SK-N-SH (cell line): ENCODE results near the gene TDRD10. TPM values are rescaled to one million over a fixed set of nuclear protein-coding genes. Genes with fewer than 3 reads are reported as not detected.

Source experiments
- CTCF ChIA-PET: fragments of 300-600, 350-600 bp; formaldehyde crosslinking; extraction: SDS; loops from one replicate; lab custom pipeline; 2021; lab: Yijun Ruan, JAX
- POLR2A ChIA-PET: fragments of 350-600 bp; sonication (Branson Sonifier 250); formaldehyde crosslinking; extraction: SDS; loops from one replicate; lab custom pipeline; 2020; ENCODE audit warnings: antibody characterized with exemption, inconsistent platforms; lab: Yijun Ruan, JAX
- DNase-seq: peaks from one replicate; pipeline ENCODE4 v3.0.0; 2012
- H2AFZ ChIP-seq: fragments of 200-600 bp; sonication (generic); 2 replicates; pipeline ENCODE4 v1.8.1; 2016; ENCODE audit warnings: antibody characterized with exemption, mild to moderate bottlenecking, low read depth
- H3F3A ChIP-seq: fragments of 200-600 bp; sonication (generic); replicated peaks from 2 replicates; pipeline ENCODE3; 2016; ENCODE audit warnings: antibody characterized with exemption, mild to moderate bottlenecking; ENCODE audit not compliant: insufficient read depth
- H3K27ac ChIP-seq, 2 experiments: fragments of 200-500 bp in 1 of 2; fragments of 200-600 bp in 1 of 2; sonication (Bioruptor generic) in 1 of 2; sonication (generic), shearing (Covaris generic) in 1 of 2; 2 replicates each; pipeline versions ENCODE4 v1.5.1 to v1.6.1; 2014 to 2016; ENCODE audit warnings: low read depth in 2 of 2, inconsistent platforms in 1 of 2, low read length in 1 of 2, mild to moderate bottlenecking in 1 of 2, mixed read lengths in 1 of 2
- H3K27me3 ChIP-seq: fragments of 200-600 bp; sonication (generic), shearing (Covaris generic); 2 replicates; pipeline ENCODE4 v1.6.1; 2016; ENCODE audit warnings: mixed run types; ENCODE audit not compliant: insufficient read depth
- H3K36me3 ChIP-seq, 2 experiments: fragments of 200-500 bp in 1 of 2; fragments of 200-600 bp in 1 of 2; sonication (Bioruptor generic) in 1 of 2; sonication (generic) in 1 of 2; replicated peaks in 1 of 2; 2 replicates each; pipeline versions ENCODE3 to v1.5.1; 2014 to 2016; ENCODE audit warnings: low read length in 1 of 2, mild to moderate bottlenecking in 1 of 2; ENCODE audit not compliant: insufficient read depth in 2 of 2, control insufficient read depth in 1 of 2
- H3K4me1 ChIP-seq, 2 experiments: fragments of 200-500 bp in 1 of 2; fragments of 200-600 bp in 1 of 2; sonication (Bioruptor generic) in 1 of 2; sonication (generic), shearing (Covaris generic) in 1 of 2; 2 replicates each; pipeline versions ENCODE4 v1.5.1 to v1.6.1; 2014 to 2016; ENCODE audit warnings: low read depth in 1 of 2, low read length in 1 of 2, mixed run types in 1 of 2; ENCODE audit not compliant: insufficient read depth in 2 of 2, control insufficient read depth in 1 of 2
- H3K4me2 ChIP-seq: fragments of 200-600 bp; sonication (generic), shearing (Covaris generic); 2 replicates; pipeline ENCODE4 v1.6.1; 2017; ENCODE audit warnings: mixed run types
- H3K4me3 ChIP-seq, 2 experiments: fragments of 200-500 bp in 1 of 2; fragments of 200-600 bp in 1 of 2; sonication (Bioruptor generic) in 1 of 2; sonication (generic), shearing (Covaris generic) in 1 of 2; 2 replicates each; pipeline versions ENCODE4 v1.5.1 to v1.8.1; 2014 to 2016; ENCODE audit warnings: low read depth in 2 of 2, inconsistent platforms in 1 of 2, low read length in 1 of 2, mild to moderate bottlenecking in 1 of 2, mixed read lengths in 1 of 2, moderate library complexity in 1 of 2
- H3K79me2 ChIP-seq: fragments of 200-600 bp; sonication (generic); 2 replicates; pipeline ENCODE4 v1.8.1; 2017; ENCODE audit warnings: mild to moderate bottlenecking; ENCODE audit not compliant: insufficient read depth
- H3K9ac ChIP-seq: fragments of 200-600 bp; sonication (generic); 2 replicates; pipeline ENCODE4 v1.6.1; 2017; ENCODE audit warnings: mixed run types
- H3K9me2 ChIP-seq: fragments of 200-600 bp; sonication (generic); 2 replicates; pipeline ENCODE4 v1.6.1; 2017; ENCODE audit warnings: mixed run types
- H3K9me3 ChIP-seq: fragments of 200-600 bp; sonication (generic); 2 replicates; pipeline ENCODE4 v1.6.1; 2017; ENCODE audit warnings: mixed run types, mild to moderate bottlenecking, moderate library complexity
- H4K20me1 ChIP-seq: fragments of 200-600 bp; sonication (generic); 2 replicates; pipeline ENCODE4 v1.6.1; 2017; ENCODE audit warnings: mild to moderate bottlenecking, mixed run types; ENCODE audit not compliant: insufficient read depth
- EZH2phosphoT487 ChIP-seq: fragments of 200-600 bp; sonication (generic); IDR thresholded peaks from 2 replicates; pipeline ENCODE4 v1.6.1; 2017; ENCODE audit warnings: low read depth, mixed run types, mild to moderate bottlenecking, antibody characterized with exemption, moderate library complexity, borderline replicate concordance
- FOSL2 ChIP-seq: IDR thresholded peaks from 2 replicates; pipeline ENCODE4 v1.4.0; 2012; ENCODE audit warnings: low read depth, mild to moderate bottlenecking, moderate library complexity, borderline replicate concordance
- FOXJ3 ChIP-seq: sonication (generic); formaldehyde crosslinking; IDR thresholded peaks from 2 replicates; pipeline ENCODE4 v1.5.1; 2020; ENCODE audit warnings: mild to moderate bottlenecking, missing genetic modification reagents
- GABPA ChIP-seq: IDR thresholded peaks from 2 replicates; pipeline ENCODE4 v1.4.0; 2012; ENCODE audit warnings: low read depth, mild to moderate bottlenecking
- NFIC ChIP-seq: IDR thresholded peaks from 2 replicates; pipeline ENCODE4 v1.4.0; 2012; ENCODE audit warnings: borderline replicate concordance
- NRF1 ChIP-seq: IDR thresholded peaks from 2 replicates; pipeline ENCODE4 v1.6.1; 2012; ENCODE audit warnings: low read depth, mild to moderate bottlenecking, low read length
- POLR2AphosphoS5 ChIP-seq: IDR thresholded peaks from 2 replicates; pipeline ENCODE4 v1.6.1; 2012; ENCODE audit warnings: low read depth, low read length
- RAD21 ChIP-seq: IDR thresholded peaks from 2 replicates; pipeline ENCODE4 v1.6.1; 2012; ENCODE audit warnings: mild to moderate bottlenecking, low read length
- RXRA ChIP-seq: IDR thresholded peaks from 2 replicates; pipeline ENCODE4 v1.4.0; 2012; ENCODE audit warnings: low read depth, mild to moderate bottlenecking, borderline replicate concordance
- SMC3 ChIP-seq: IDR thresholded peaks from 2 replicates; pipeline ENCODE4 v1.6.1; 2012; ENCODE audit warnings: low read depth, low read length, improper control_type of control experiment
- TCF12 ChIP-seq: IDR thresholded peaks from 2 replicates; pipeline ENCODE4 v1.4.0; 2012
- TEAD4 ChIP-seq: IDR thresholded peaks from 2 replicates; pipeline ENCODE4 v1.4.0; 2012; ENCODE audit warnings: mild to moderate bottlenecking, borderline replicate concordance; ENCODE audit not compliant: insufficient read depth
- WGBS: methylation state at CpG from one replicate; pipeline ENCODE4 v1.1.6; 2017; ENCODE audit warnings: low lambda C conversion rate; 5-methylcytosine and 5-hydroxymethylcytosine counted together
- polyA plus RNA-seq, 3 experiments: library from polyadenylated mRNA; depleted of rRNA; stranded (reverse); fragments of >200 nt; gene quantifications; 2 replicates each; pipeline ENCODE4 v1.2.3, GENCODE V29; 2012
- TF ChIP-seq, protein P1 (sequence below): fragments of 200-600 bp; sonication (generic); IDR thresholded peaks from 2 replicates; pipeline ENCODE4 v1.6.1; 2017; ENCODE audit warnings: antibody characterized with exemption, mild to moderate bottlenecking, moderate library complexity
- TF ChIP-seq, protein P2 (sequence below): IDR thresholded peaks from 2 replicates; pipeline ENCODE4 v1.4.0; 2012; ENCODE audit warnings: low read depth, borderline replicate concordance
- TF ChIP-seq, protein P3 (sequence below): IDR thresholded peaks from 2 replicates; pipeline ENCODE4; 2012
- TF ChIP-seq, protein P4 (sequence below): IDR thresholded peaks from 2 replicates; pipeline ENCODE4 v1.4.0; 2012; ENCODE audit warnings: low read depth, borderline replicate concordance
- TF ChIP-seq, protein P5 (sequence below): fragments of 150-350 bp; IDR thresholded peaks from 2 replicates; pipeline ENCODE4 v1.6.1; 2016; ENCODE audit warnings: mild to moderate bottlenecking, low read depth, low read length
- TF ChIP-seq, protein P6 (sequence below): fragments of 150-350 bp; IDR thresholded peaks from 2 replicates; pipeline ENCODE4 v1.6.1; 2017; ENCODE audit warnings: antibody characterized with exemption, low read length, low read depth, borderline replicate concordance

The TDRD10 gene
- polyA plus RNA-seq, 1 of the 3 experiments (the other 2 are of a cell fraction), result not detected

DNA sequence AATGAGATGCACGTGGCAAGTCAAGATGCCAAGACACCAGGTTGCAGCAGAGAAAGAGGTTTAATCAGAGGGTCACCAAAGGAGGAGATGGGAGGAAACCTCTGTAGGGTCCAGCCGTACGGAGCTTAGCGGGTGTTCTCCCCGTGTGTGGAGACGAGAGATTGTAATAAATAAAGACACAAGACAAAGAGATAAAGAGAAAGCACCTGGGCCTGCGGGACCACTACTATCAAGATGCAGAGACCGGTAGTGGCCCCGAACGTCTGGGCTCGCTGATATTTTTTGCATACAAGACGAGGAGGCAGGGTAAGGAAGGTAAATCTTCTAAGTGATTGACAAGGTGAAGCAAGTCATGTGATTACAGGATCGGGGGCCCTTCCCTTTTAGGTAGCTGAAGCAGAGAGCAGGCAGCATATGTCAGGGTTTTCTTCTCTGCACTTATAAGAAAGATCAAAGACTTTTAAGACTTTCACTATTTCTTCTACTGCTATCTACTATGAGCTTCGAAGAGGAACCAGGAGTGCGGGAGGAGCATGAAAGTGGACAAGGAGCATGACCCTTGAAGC, 41.2 kb upstream of the TDRD10 start (continued):
- TF ChIP-seq, protein P1, sequence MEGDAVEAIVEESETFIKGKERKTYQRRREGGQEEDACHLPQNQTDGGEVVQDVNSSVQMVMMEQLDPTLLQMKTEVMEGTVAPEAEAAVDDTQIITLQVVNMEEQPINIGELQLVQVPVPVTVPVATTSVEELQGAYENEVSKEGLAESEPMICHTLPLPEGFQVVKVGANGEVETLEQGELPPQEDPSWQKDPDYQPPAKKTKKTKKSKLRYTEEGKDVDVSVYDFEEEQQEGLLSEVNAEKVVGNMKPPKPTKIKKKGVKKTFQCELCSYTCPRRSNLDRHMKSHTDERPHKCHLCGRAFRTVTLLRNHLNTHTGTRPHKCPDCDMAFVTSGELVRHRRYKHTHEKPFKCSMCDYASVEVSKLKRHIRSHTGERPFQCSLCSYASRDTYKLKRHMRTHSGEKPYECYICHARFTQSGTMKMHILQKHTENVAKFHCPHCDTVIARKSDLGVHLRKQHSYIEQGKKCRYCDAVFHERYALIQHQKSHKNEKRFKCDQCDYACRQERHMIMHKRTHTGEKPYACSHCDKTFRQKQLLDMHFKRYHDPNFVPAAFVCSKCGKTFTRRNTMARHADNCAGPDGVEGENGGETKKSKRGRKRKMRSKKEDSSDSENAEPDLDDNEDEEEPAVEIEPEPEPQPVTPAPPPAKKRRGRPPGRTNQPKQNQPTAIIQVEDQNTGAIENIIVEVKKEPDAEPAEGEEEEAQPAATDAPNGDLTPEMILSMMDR, result no peak
- TF ChIP-seq TCF12 (no peak), TEAD4 (no peak), SMC3 (no peak)

DNA sequence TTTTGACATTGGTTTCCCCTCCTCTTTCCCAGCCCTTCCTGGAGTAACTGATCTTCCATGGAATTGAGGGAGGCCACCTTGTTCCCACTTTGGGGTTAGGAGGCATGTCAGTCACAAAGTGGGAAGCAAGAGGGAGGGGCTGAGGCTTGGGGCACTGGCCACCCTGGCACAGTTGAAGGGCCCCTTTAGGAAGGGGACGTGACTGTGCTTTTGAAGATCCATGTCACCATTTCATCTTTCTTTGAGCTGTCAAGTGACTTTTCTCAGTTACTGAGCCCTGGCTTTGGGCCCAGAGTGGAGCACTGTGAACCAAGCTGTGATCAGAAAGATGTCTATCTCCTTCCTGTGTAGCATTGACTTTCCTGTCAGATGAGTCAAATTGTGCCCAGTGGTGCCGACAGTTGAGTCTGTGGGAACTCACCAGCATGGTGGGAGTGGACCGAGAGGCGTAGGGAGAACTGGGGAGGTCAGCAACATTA, 38.5 kb upstream of the TDRD10 start:
- Histone ChIP-seq H3K4me1 (peaks cover 7 to 8% of the 10 kb centered on the region in 2 experiments; a peak in 2 of 4 replicates), H3K27me3 (no peaks in the 10 kb centered on the region), H3K27ac (peak overlapping the region; percentile 47 to 76; a peak in 3 of 4 replicates), H3F3A (peaks cover 19% of the 10 kb centered on the region), H3K9ac (no peak overlapping the region), H3K36me3 (no peaks in the 10 kb centered on the region), H3K9me3 (no peaks in the 10 kb centered on the region), H2AFZ (peak overlapping the region; percentile 12), H3K9me2 (no peaks in the 10 kb centered on the region), H3K79me2 (no peaks in the 10 kb centered on the region), H4K20me1 (no peaks in the 10 kb centered on the region), H3K4me2 (no peak overlapping the region), H3K4me3 (no peak overlapping the region)
- TF ChIP-seq, protein P2, sequence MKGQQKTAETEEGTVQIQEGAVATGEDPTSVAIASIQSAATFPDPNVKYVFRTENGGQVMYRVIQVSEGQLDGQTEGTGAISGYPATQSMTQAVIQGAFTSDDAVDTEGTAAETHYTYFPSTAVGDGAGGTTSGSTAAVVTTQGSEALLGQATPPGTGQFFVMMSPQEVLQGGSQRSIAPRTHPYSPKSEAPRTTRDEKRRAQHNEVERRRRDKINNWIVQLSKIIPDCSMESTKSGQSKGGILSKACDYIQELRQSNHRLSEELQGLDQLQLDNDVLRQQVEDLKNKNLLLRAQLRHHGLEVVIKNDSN, result no peak
- no peak for TF ChIP-seq POLR2AphosphoS5
- TF ChIP-seq TCF12, result no peak
- TF ChIP-seq, protein P3, sequence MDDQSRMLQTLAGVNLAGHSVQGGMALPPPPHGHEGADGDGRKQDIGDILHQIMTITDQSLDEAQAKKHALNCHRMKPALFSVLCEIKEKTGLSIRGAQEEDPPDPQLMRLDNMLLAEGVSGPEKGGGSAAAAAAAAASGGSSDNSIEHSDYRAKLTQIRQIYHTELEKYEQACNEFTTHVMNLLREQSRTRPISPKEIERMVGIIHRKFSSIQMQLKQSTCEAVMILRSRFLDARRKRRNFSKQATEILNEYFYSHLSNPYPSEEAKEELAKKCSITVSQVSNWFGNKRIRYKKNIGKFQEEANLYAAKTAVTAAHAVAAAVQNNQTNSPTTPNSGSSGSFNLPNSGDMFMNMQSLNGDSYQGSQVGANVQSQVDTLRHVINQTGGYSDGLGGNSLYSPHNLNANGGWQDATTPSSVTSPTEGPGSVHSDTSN, result no peak
- TF ChIP-seq, protein P4, sequence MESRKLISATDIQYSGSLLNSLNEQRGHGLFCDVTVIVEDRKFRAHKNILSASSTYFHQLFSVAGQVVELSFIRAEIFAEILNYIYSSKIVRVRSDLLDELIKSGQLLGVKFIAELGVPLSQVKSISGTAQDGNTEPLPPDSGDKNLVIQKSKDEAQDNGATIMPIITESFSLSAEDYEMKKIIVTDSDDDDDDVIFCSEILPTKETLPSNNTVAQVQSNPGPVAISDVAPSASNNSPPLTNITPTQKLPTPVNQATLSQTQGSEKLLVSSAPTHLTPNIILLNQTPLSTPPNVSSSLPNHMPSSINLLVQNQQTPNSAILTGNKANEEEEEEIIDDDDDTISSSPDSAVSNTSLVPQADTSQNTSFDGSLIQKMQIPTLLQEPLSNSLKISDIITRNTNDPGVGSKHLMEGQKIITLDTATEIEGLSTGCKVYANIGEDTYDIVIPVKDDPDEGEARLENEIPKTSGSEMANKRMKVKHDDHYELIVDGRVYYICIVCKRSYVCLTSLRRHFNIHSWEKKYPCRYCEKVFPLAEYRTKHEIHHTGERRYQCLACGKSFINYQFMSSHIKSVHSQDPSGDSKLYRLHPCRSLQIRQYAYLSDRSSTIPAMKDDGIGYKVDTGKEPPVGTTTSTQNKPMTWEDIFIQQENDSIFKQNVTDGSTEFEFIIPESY, result no peak
- no peak for TF ChIP-seq NRF1
- TF ChIP-seq, protein P5, sequence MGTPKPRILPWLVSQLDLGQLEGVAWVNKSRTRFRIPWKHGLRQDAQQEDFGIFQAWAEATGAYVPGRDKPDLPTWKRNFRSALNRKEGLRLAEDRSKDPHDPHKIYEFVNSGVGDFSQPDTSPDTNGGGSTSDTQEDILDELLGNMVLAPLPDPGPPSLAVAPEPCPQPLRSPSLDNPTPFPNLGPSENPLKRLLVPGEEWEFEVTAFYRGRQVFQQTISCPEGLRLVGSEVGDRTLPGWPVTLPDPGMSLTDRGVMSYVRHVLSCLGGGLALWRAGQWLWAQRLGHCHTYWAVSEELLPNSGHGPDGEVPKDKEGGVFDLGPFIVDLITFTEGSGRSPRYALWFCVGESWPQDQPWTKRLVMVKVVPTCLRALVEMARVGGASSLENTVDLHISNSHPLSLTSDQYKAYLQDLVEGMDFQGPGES, result no peak
- no peak for TF ChIP-seq GABPA
- TF ChIP-seq FOXJ3 (CRISPR knock-in tag), result no peak
- TF ChIP-seq EZH2phosphoT487, result no peak
- no peak for TF ChIP-seq NFIC
- TF ChIP-seq, protein P6, sequence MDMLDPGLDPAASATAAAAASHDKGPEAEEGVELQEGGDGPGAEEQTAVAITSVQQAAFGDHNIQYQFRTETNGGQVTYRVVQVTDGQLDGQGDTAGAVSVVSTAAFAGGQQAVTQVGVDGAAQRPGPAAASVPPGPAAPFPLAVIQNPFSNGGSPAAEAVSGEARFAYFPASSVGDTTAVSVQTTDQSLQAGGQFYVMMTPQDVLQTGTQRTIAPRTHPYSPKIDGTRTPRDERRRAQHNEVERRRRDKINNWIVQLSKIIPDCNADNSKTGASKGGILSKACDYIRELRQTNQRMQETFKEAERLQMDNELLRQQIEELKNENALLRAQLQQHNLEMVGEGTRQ, result no peak
- no peak for TF ChIP-seq RXRA
- TF ChIP-seq FOSL2, result no peak
- no peak for TF ChIP-seq TEAD4
- TF ChIP-seq RAD21, result no peak
- DNase-seq, result no peak
- ChIA-PET POLR2A (no interaction called here), CTCF (interaction anchor here (0.7 to 6.2 kb wide), 2 partner anchors 16 to 23 kb away, joined by 3 to 36 read pairs; no protein-coding TSS in a partner anchor)
- WGBS, result 36% methylated on average over 3 of the region's 4 CpGs
